ENCODE measurements around the gene HDAC7. TPM values are rescaled to one million over a fixed set of nuclear protein-coding genes. Genes with fewer than 3 reads are reported as not detected.

The HDAC7 gene
- total and polyA plus RNA-seq, 4 donors = 3.5 to 14.7 (median 7.2) TPM

DNA sequence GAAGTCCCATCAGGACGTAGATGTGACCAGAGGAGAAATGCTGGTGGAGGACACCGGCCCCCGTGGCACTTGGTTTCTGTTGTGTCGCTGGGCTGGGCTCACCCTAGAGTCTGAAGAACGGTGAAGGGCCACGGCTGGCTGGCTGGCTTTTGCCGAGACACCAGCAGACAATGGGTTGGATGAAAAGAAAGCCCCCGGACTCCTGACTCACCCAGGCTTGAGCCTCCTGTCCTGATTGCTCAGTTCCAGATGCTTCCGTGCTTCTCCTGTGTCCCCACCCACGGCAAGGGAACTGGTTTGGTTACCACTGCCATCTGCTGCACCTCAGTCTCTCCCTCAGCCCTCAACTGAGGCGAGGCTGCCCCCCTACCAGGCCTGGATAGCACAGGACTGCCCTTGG is 84.1 kb downstream of the HDAC7 start:
- WGBS = 93% methylated on average over 11 of the region's 11 CpGs
- no peaks in the 10 kb centered on the region for H3K9me3 ChIP-seq (ENCODE audit: control insufficient read depth in 4 of 4, low read length in 3 of 4)
- no peak for DNase-seq (ENCODE audit: low spot score)
- H3K27me3 ChIP-seq (ENCODE audit: control insufficient read depth in 4 of 4, insufficient read depth in 4 of 4, low read length in 3 of 4) = no peaks in the 10 kb centered on the region
- H3K4me1 ChIP-seq (ENCODE audit: control insufficient read depth in 4 of 4, insufficient read depth in 4 of 4, low read length in 3 of 4) = peaks cover 10 to 12% (median 11%) of the 10 kb centered on the region in 4 donors
- no peak overlapping the region for H3K9ac ChIP-seq (ENCODE audit: low read depth in 1 of 2, low read length in 2 of 2)
- no peak overlapping the region for H3K4me3 ChIP-seq (ENCODE audit: low read depth in 1 of 3, low read length in 3 of 3)
- no peak for TF ChIP-seq HNF4G (IDR thresholded peaks at IDR 0.05)
- no peak for TF ChIP-seq EGR1 (IDR thresholded peaks at IDR 0.05; ENCODE audit: low read depth in 2 of 2)
- no peak for TF ChIP-seq YY1 (IDR thresholded peaks at IDR 0.05)
- TF ChIP-seq HNF4A (conservative IDR thresholded peaks at IDR 0.05) = no peak
- TF ChIP-seq SP1 (IDR thresholded peaks at IDR 0.05) = no peak
- TF ChIP-seq FOXA1 (IDR thresholded peaks at IDR 0.05) = no peak
- TF ChIP-seq, protein P1, sequence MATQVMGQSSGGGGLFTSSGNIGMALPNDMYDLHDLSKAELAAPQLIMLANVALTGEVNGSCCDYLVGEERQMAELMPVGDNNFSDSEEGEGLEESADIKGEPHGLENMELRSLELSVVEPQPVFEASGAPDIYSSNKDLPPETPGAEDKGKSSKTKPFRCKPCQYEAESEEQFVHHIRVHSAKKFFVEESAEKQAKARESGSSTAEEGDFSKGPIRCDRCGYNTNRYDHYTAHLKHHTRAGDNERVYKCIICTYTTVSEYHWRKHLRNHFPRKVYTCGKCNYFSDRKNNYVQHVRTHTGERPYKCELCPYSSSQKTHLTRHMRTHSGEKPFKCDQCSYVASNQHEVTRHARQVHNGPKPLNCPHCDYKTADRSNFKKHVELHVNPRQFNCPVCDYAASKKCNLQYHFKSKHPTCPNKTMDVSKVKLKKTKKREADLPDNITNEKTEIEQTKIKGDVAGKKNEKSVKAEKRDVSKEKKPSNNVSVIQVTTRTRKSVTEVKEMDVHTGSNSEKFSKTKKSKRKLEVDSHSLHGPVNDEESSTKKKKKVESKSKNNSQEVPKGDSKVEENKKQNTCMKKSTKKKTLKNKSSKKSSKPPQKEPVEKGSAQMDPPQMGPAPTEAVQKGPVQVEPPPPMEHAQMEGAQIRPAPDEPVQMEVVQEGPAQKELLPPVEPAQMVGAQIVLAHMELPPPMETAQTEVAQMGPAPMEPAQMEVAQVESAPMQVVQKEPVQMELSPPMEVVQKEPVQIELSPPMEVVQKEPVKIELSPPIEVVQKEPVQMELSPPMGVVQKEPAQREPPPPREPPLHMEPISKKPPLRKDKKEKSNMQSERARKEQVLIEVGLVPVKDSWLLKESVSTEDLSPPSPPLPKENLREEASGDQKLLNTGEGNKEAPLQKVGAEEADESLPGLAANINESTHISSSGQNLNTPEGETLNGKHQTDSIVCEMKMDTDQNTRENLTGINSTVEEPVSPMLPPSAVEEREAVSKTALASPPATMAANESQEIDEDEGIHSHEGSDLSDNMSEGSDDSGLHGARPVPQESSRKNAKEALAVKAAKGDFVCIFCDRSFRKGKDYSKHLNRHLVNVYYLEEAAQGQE (IDR thresholded peaks at IDR 0.05) = no peak
- TF ChIP-seq JUND (IDR thresholded peaks at IDR 0.05) = no peak
- TF ChIP-seq, protein P2, sequence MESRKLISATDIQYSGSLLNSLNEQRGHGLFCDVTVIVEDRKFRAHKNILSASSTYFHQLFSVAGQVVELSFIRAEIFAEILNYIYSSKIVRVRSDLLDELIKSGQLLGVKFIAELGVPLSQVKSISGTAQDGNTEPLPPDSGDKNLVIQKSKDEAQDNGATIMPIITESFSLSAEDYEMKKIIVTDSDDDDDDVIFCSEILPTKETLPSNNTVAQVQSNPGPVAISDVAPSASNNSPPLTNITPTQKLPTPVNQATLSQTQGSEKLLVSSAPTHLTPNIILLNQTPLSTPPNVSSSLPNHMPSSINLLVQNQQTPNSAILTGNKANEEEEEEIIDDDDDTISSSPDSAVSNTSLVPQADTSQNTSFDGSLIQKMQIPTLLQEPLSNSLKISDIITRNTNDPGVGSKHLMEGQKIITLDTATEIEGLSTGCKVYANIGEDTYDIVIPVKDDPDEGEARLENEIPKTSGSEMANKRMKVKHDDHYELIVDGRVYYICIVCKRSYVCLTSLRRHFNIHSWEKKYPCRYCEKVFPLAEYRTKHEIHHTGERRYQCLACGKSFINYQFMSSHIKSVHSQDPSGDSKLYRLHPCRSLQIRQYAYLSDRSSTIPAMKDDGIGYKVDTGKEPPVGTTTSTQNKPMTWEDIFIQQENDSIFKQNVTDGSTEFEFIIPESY (IDR thresholded peaks at IDR 0.05) = no peak
- no peak for TF ChIP-seq GABPA (IDR thresholded peaks at IDR 0.05 in 1 of 2, conservative IDR thresholded peaks at IDR 0.05 in 1 of 2)
- TF ChIP-seq, protein P3, sequence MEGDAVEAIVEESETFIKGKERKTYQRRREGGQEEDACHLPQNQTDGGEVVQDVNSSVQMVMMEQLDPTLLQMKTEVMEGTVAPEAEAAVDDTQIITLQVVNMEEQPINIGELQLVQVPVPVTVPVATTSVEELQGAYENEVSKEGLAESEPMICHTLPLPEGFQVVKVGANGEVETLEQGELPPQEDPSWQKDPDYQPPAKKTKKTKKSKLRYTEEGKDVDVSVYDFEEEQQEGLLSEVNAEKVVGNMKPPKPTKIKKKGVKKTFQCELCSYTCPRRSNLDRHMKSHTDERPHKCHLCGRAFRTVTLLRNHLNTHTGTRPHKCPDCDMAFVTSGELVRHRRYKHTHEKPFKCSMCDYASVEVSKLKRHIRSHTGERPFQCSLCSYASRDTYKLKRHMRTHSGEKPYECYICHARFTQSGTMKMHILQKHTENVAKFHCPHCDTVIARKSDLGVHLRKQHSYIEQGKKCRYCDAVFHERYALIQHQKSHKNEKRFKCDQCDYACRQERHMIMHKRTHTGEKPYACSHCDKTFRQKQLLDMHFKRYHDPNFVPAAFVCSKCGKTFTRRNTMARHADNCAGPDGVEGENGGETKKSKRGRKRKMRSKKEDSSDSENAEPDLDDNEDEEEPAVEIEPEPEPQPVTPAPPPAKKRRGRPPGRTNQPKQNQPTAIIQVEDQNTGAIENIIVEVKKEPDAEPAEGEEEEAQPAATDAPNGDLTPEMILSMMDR (IDR thresholded peaks at IDR 0.05; ENCODE audit: low read depth, low read length, missing input control) = no peak
- TF ChIP-seq TAF1 (conservative IDR thresholded peaks at IDR 0.05) = no peak
- no peak for TF ChIP-seq NR2F2 (IDR thresholded peaks at IDR 0.05)
- TF ChIP-seq RAD21 (IDR thresholded peaks at IDR 0.05) = no peak
- no peak for TF ChIP-seq FOXA2 (IDR thresholded peaks at IDR 0.05)
- H3K36me3 ChIP-seq (ENCODE audit: control insufficient read depth in 4 of 4, insufficient read depth in 3 of 4, low read depth in 1 of 4, low read length in 3 of 4) = no peaks in the 10 kb centered on the region
- no peak overlapping the region for H3K27ac ChIP-seq (ENCODE audit: low read depth in 1 of 2, low read length in 2 of 2)

DNA sequence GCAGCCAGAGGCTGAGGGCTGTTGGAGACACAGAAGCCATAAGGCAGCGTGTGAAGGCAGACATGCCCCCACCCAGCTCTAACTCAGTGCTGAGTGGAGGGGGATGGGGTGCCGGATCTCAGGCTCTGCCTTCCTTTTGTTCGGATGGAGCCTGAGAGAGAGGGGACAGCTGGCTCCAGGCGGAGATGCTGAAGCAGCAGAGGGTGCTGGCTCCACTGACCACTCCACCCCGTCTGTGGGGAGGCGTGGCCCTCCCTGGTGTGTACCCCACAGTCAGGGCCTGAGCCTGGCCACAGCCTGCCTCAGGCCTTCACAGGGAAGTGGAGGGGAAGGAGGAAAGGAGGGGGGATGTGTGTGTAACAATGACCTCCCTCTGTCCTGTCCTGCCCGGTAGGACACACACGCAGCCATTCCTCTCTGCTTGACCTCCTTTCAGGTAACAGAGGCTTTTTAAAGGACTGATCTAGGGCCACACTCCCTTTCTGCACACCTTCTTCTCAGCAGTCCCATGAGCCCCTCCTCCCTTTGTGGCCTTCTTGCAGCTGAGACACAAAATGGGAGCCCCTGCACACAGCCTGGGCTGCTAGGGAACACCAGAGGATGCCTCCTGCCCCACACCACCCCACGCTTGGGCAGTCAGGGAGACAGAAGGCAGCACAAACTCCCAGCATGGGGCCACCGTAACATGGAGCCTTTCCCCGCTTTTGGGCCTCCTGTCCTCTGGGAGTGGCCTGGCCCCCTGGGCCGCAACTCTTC is 84.8 kb downstream of the HDAC7 start:
- no peak overlapping the region for H3K27ac ChIP-seq (ENCODE audit: low read depth in 1 of 2, low read length in 2 of 2)
- DNase-seq (ENCODE audit: low spot score) = no peak
- H3K4me1 ChIP-seq (ENCODE audit: control insufficient read depth in 4 of 4, insufficient read depth in 4 of 4, low read length in 3 of 4) = peaks cover 10 to 16% (median 12%) of the 10 kb centered on the region in 4 donors
- H3K9me3 ChIP-seq (ENCODE audit: control insufficient read depth in 4 of 4, low read length in 3 of 4) = no peaks in the 10 kb centered on the region
- H3K36me3 ChIP-seq (ENCODE audit: control insufficient read depth in 4 of 4, insufficient read depth in 3 of 4, low read depth in 1 of 4, low read length in 3 of 4) = no peaks in the 10 kb centered on the region
- no peaks in the 10 kb centered on the region for H3K27me3 ChIP-seq (ENCODE audit: control insufficient read depth in 4 of 4, insufficient read depth in 4 of 4, low read length in 3 of 4)
- no peak overlapping the region for H3K9ac ChIP-seq (ENCODE audit: low read depth in 1 of 2, low read length in 2 of 2)
- no peak overlapping the region for H3K4me3 ChIP-seq (ENCODE audit: low read depth in 1 of 3, low read length in 3 of 3)
- 83% methylated on average over 12 of the region's 12 CpGs for WGBS
- TF ChIP-seq RAD21 (IDR thresholded peaks at IDR 0.05) (no peak), EGR1 (IDR thresholded peaks at IDR 0.05; ENCODE audit: low read depth in 2 of 2) (no peak), TAF1 (conservative IDR thresholded peaks at IDR 0.05) (no peak), NR2F2 (IDR thresholded peaks at IDR 0.05) (no peak), FOXA1 (IDR thresholded peaks at IDR 0.05) (no peak), RXRA (IDR thresholded peaks at IDR 0.05) (no peak), GABPA (IDR thresholded peaks at IDR 0.05 in 1 of 2, conservative IDR thresholded peaks at IDR 0.05 in 1 of 2) (no peak), JUND (IDR thresholded peaks at IDR 0.05) (no peak), FOXA2 (IDR thresholded peaks at IDR 0.05) (no peak), HNF4G (IDR thresholded peaks at IDR 0.05) (no peak), SP1 (IDR thresholded peaks at IDR 0.05) (no peak)
- TF ChIP-seq, protein P4, sequence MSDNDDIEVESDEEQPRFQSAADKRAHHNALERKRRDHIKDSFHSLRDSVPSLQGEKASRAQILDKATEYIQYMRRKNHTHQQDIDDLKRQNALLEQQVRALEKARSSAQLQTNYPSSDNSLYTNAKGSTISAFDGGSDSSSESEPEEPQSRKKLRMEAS (IDR thresholded peaks at IDR 0.05) = no peak
- TF ChIP-seq, protein P2 (IDR thresholded peaks at IDR 0.05) = no peak
- TF ChIP-seq, protein P1 (IDR thresholded peaks at IDR 0.05) = no peak

All from liver (tissue), 9 donors.